GM23338 (cell line): ENCODE data around the gene ATP13A2.
A peak's percentile ranks its signal among the peaks of the same experiment; 100 is the strongest.

Experiments
- CREB1 ChIP-seq: fragments of 250-450 bp; sonication (Bioruptor Pico); IDR thresholded peaks from 2 replicates; pipeline ENCODE4 v1.5.0; 2020; ENCODE audit warnings: low read depth, mild to moderate bottlenecking, moderate library complexity
- CTCF ChIP-seq, 2 experiments: fragments of 200-600 bp in 1 of 2; sonication (generic) in 1 of 2; conservative IDR thresholded peaks; 2 replicates each; pipeline versions ENCODE4 v1.5.1 to v1.6.1; 2016 to 2017; ENCODE audit warnings: antibody characterized with exemption in 2 of 2, low read depth in 2 of 2, mild to moderate bottlenecking in 2 of 2, moderate library complexity in 1 of 2
- EZH2 ChIP-seq: fragments of 200-600 bp; sonication (generic); IDR thresholded peaks from one replicate; pipeline ENCODE4 v1.8.0; 2017; ENCODE audit warnings: antibody characterized with exemption, mild to moderate bottlenecking, low read depth; ENCODE audit not compliant: unreplicated experiment
- EZH2phosphoT487 ChIP-seq: fragments of 200-600 bp; sonication (generic); IDR thresholded peaks from one replicate; pipeline ENCODE4 v1.8.1; 2018; ENCODE audit warnings: antibody characterized with exemption; ENCODE audit not compliant: unreplicated experiment
- JUNB ChIP-seq: IDR thresholded peaks from one replicate; pipeline ENCODE4 v1.6.1; 2016; ENCODE audit warnings: antibody characterized with exemption; ENCODE audit not compliant: unreplicated experiment
- POLR2AphosphoS5 ChIP-seq: IDR thresholded peaks from 2 replicates; pipeline ENCODE4 v1.6.1; 2016; ENCODE audit warnings: antibody characterized with exemption, low read depth
- REST ChIP-seq: IDR thresholded peaks from one replicate; pipeline ENCODE4 v1.6.1; 2018; ENCODE audit warnings: antibody characterized with exemption; ENCODE audit not compliant: unreplicated experiment
- STAT1 ChIP-seq: IDR thresholded peaks from one replicate; pipeline ENCODE4 v1.6.1; 2016; ENCODE audit warnings: antibody characterized with exemption; ENCODE audit not compliant: unreplicated experiment
- ZNF114 ChIP-seq: fragments of 250-450 bp; sonication (Bioruptor Pico); IDR thresholded peaks from 2 replicates; pipeline ENCODE4 v1.5.0; 2020; ENCODE audit warnings: mild to moderate bottlenecking, moderate library complexity
- ZNF331 ChIP-seq: fragments of 250-450 bp; sonication (Bioruptor Pico); IDR thresholded peaks from 2 replicates; pipeline ENCODE4 v1.5.0; 2020; ENCODE audit warnings: low read depth, mild to moderate bottlenecking, moderate library complexity

GRCh38 chr1:16986962-16987361, 24.8 kb downstream of the ATP13A2 start:
- peak; percentile 64 to 93 for TF ChIP-seq CTCF (conservative IDR thresholded peaks at IDR 0.05; ENCODE audit: low read depth in 2 of 2)
- no peak for TF ChIP-seq POLR2AphosphoS5
- TF ChIP-seq EZH2 = no peak
- no peak for TF ChIP-seq CREB1
- no peak for TF ChIP-seq EZH2phosphoT487
- TF ChIP-seq ZNF114 (CRISPR knock-in tag) = no peak
- TF ChIP-seq REST = no peak
- TF ChIP-seq JUNB = no peak
- no peak for TF ChIP-seq STAT1
- TF ChIP-seq ZNF331 (CRISPR knock-in tag) = no peak
